GM10248 (cell line): ENCODE data around the gene GLIS1.

Experiments used
- CTCF ChIA-PET: fragments of 300-600 bp; sonication (Branson Sonifier 250); formaldehyde crosslinking; extraction: SDS; loops from one replicate; lab custom pipeline; 2021; ENCODE audit warnings: antibody characterized with exemption; lab: Yijun Ruan, JAX
- POLR2A ChIA-PET: fragments of 350-650 bp; sonication (Branson Sonifier 250); formaldehyde crosslinking; extraction: SDS; loops from one replicate; lab custom pipeline; 2020; ENCODE audit warnings: antibody characterized with exemption; lab: Yijun Ruan, JAX
- DNase-seq: peaks from one replicate; pipeline ENCODE4 v3.0.0; 2012; ENCODE audit errors: extremely low spot score
- CTCF ChIP-seq: IDR thresholded peaks from 2 replicates; pipeline ENCODE4 v1.5.1; 2012; ENCODE audit warnings: mild to moderate bottlenecking, low read depth; ENCODE audit errors: extremely low read depth, missing control alignments, control extremely low read depth

GLIS1 gene

GRCh38 chr1:53543778-53544695, 194.9 kb downstream of the GLIS1 start:
- ChIA-PET POLR2A (no interaction called here), CTCF (no interaction called here)
- DNase-seq: no peak
- no peak for TF ChIP-seq CTCF

DNA sequence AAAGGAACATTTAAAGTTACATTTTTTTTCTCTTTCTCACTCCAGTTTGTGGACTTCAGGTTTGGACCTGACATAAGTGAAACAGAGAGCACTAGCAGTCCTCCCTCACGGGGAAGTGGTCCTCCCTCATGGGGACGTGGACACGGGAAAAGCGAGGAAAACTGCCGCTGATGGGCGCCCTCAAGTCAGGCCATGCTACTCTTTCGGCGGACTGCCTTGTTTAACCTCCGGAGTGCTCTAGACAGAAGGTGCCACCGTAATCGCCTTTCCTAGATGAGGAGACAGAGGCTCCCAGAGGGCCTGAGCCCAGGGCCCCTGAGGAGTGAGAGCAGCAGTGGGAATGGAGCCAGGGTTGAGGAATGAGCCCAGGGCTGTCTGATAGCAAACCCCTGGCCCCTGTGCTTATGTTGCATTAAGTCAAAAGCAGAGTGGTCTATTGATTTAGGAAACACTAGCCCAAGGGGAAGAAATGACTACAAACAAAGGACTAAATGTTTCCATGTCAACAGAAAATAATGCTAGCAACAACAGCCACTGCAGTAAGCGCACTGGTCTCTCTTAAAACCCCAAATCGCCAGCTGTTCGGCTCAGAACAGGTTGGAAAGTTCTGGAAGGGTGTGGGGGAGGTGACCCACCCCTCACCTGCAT, 195.7 kb downstream of the GLIS1 start:
- no peak for DNase-seq
- no peak for TF ChIP-seq CTCF
- CTCF ChIA-PET: no interaction called here
- POLR2A ChIA-PET: no interaction called here

GRCh38 chr1:53542551-53542950, 196.4 kb downstream of the GLIS1 start:
- no peak for TF ChIP-seq CTCF
- no peak for DNase-seq
- POLR2A ChIA-PET: no interaction called here
- CTCF ChIA-PET: no interaction called here

GRCh38 chr1:53541761-53542550, 197.0 kb downstream of the GLIS1 start:
- peak; percentile 10 for TF ChIP-seq CTCF
- ChIA-PET POLR2A (no interaction called here), CTCF (no interaction called here)
- DNase-seq: no peak

DNA sequence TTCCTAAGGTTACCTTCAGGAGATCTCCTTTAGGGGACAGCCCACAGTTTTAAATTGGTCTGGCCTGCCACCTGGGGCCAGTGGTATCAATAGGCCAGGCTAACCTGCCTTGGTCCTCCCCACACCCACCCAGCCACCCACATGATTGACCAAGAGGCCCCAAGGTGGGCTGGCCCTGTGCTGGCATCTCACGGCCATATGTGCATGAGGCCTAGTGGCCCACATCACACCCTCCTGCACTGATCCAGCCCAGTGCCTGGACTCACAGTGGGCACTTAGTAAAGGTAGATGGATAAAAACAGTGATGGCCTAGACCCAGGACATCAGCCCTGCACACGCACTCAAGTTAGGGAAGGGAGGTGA, 197.7 kb downstream of the GLIS1 start:
- no peak for DNase-seq
- ChIA-PET CTCF (no interaction called here), POLR2A (no interaction called here)
- no peak for TF ChIP-seq CTCF

GRCh38 chr1:53540604-53541262, 198.2 kb downstream of the GLIS1 start:
- no peak for DNase-seq
- CTCF ChIA-PET: no interaction called here
- no peak for TF ChIP-seq CTCF
- POLR2A ChIA-PET: no interaction called here
